Measurements from ENCODE around the gene HMCN2.

DNA sequence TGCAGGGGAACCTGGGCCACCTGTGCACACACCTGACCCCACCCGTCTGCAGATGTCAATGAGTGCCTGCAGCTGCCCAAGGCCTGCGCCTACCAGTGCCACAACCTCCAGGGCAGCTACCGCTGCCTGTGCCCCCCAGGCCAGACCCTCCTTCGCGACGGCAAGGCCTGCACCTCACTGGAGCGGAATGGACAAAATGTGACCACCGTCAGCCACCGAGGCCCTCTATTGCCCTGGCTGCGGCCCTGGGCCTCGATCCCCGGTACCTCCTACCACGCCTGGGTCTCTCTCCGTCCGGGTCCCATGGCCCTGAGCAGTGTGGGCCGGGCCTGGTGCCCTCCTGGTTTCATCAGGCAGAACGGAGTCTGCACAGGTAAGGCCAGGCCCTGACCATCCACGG is 164.7 kb downstream of the HMCN2 start:
- TF ChIP-seq, protein P1, sequence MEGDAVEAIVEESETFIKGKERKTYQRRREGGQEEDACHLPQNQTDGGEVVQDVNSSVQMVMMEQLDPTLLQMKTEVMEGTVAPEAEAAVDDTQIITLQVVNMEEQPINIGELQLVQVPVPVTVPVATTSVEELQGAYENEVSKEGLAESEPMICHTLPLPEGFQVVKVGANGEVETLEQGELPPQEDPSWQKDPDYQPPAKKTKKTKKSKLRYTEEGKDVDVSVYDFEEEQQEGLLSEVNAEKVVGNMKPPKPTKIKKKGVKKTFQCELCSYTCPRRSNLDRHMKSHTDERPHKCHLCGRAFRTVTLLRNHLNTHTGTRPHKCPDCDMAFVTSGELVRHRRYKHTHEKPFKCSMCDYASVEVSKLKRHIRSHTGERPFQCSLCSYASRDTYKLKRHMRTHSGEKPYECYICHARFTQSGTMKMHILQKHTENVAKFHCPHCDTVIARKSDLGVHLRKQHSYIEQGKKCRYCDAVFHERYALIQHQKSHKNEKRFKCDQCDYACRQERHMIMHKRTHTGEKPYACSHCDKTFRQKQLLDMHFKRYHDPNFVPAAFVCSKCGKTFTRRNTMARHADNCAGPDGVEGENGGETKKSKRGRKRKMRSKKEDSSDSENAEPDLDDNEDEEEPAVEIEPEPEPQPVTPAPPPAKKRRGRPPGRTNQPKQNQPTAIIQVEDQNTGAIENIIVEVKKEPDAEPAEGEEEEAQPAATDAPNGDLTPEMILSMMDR (IDR thresholded peaks at IDR 0.05), result no peak
- TF ChIP-seq ZFX (IDR thresholded peaks at IDR 0.05; ENCODE audit: borderline replicate concordance), result no peak

Measured in 22Rv1 (cell line).